ENCODE measurements around the gene RHOV.
A peak's percentile ranks its signal among the peaks of the same experiment; 100 is the strongest.

RHOV gene

DNA sequence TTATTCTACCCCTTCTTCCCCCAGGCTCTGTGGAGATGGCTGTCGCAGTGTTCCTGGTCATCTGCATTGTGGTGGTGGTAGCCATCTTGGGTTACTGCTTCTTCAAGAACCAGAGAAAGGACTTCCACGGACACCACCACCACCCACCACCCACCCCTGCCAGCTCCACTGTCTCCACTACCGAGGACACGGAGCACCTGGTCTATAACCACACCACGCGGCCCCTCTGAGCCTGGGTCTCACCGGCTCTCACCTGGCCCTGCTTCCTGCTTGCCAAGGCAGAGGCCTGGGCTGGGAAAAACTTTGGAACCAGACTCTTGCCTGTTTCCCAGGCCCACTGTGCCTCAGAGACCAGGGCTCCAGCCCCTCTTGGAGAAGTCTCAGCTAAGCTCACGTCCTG lies 17.3 kb downstream of the RHOV start:
- Histone ChIP-seq H3F3A (ENCODE audit: low read depth) (no peaks in the 10 kb centered on the region), H2AFZ (ENCODE audit: low read length) (peak overlapping the region; percentile 96; the same call in 1 of the 2 replicates), H3K9me3 (ENCODE audit: insufficient read depth, low read depth, low read length) (no peaks in the 10 kb centered on the region), H4K20me1 (ENCODE audit: insufficient read depth, low read length, poor library complexity, severe bottlenecking) (no peaks in the 10 kb centered on the region), H3K4me2 (ENCODE audit: low read depth, low read length, poor library complexity, severe bottlenecking) (no peak overlapping the region), H3K9me2 (replicated peaks; ENCODE audit: low read depth, low read length) (no peaks in the 10 kb centered on the region), H3K9ac (ENCODE audit: low read depth, low read length, poor library complexity, severe bottlenecking) (no peak overlapping the region), H3K27me3 (ENCODE audit: insufficient read depth, low read length, poor library complexity, severe bottlenecking) (no peaks in the 10 kb centered on the region), H3K36me3 (ENCODE audit: insufficient read depth, low read length) (no peaks in the 10 kb centered on the region), H3K4me3 (ENCODE audit: low read length, poor library complexity, severe bottlenecking) (no peak overlapping the region), H3K79me2 (ENCODE audit: insufficient read depth, low read length) (no peaks in the 10 kb centered on the region), H3K4me1 (ENCODE audit: insufficient read depth, low read length, poor library complexity, severe bottlenecking) (no peaks in the 10 kb centered on the region)
- TF ChIP-seq, protein P1, sequence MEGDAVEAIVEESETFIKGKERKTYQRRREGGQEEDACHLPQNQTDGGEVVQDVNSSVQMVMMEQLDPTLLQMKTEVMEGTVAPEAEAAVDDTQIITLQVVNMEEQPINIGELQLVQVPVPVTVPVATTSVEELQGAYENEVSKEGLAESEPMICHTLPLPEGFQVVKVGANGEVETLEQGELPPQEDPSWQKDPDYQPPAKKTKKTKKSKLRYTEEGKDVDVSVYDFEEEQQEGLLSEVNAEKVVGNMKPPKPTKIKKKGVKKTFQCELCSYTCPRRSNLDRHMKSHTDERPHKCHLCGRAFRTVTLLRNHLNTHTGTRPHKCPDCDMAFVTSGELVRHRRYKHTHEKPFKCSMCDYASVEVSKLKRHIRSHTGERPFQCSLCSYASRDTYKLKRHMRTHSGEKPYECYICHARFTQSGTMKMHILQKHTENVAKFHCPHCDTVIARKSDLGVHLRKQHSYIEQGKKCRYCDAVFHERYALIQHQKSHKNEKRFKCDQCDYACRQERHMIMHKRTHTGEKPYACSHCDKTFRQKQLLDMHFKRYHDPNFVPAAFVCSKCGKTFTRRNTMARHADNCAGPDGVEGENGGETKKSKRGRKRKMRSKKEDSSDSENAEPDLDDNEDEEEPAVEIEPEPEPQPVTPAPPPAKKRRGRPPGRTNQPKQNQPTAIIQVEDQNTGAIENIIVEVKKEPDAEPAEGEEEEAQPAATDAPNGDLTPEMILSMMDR (conservative IDR thresholded peaks at IDR 0.05; ENCODE audit: low read length), result no peak
- no peak for TF ChIP-seq EZH2phosphoT487 (IDR thresholded peaks at IDR 0.05; ENCODE audit: borderline replicate concordance)

DNA sequence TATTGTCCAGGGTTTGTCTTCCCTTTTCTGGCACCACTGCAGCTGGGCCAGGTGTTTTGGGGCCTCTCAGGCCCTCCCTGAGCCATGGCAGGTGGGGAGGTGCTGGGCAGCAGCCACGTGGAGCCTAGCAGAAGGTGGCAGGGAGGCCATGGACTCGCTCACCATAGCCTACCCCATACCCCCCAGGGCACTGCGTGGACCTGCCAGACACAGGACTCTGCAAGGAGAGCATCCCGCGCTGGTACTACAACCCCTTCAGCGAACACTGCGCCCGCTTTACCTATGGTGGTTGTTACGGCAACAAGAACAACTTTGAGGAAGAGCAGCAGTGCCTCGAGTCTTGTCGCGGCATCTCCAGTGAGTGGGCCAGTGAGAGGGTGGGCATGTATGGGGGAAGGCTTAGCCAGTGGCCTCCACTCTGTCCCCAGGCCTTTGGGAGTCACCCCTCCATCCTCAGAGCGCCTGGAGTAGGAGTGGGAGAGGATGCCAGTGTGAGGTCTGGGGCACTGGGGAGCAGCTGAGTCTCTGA lies 18.3 kb downstream of the RHOV start:
- no peak for TF ChIP-seq EZH2phosphoT487 (IDR thresholded peaks at IDR 0.05; ENCODE audit: borderline replicate concordance)
- TF ChIP-seq, protein P1 (conservative IDR thresholded peaks at IDR 0.05; ENCODE audit: low read length), result no peak

DNA sequence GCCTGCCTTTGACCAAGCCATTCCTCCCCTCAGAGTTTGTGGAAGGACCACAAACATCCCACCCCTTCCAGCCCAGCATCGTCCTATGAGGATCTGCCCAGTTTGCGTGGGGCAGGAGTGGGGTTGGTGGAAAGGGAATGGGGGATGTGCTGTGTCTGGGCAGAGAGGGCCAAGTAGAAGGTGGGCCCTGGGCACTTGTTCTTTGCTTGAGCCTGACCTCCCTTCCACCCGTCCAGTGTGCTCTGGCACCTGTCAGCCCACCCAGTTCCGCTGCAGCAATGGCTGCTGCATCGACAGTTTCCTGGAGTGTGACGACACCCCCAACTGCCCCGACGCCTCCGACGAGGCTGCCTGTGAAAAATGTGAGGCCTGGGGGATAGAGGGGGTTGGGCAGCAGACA lies 19.9 kb downstream of the RHOV start:
- no peak overlapping the region for H3K9ac ChIP-seq (ENCODE audit: low read depth, low read length, poor library complexity, severe bottlenecking)
- H3K9me2 ChIP-seq (replicated peaks; ENCODE audit: low read depth, low read length), result no peaks in the 10 kb centered on the region
- no peak overlapping the region for H3K4me3 ChIP-seq (ENCODE audit: low read length, poor library complexity, severe bottlenecking)
- H4K20me1 ChIP-seq (ENCODE audit: insufficient read depth, low read length, poor library complexity, severe bottlenecking), result no peaks in the 10 kb centered on the region
- no peak overlapping the region for H2AFZ ChIP-seq (ENCODE audit: low read length)
- H3K4me2 ChIP-seq (ENCODE audit: low read depth, low read length, poor library complexity, severe bottlenecking), result no peak overlapping the region
- H3K9me3 ChIP-seq (ENCODE audit: insufficient read depth, low read depth, low read length), result no peaks in the 10 kb centered on the region
- H3K79me2 ChIP-seq (ENCODE audit: insufficient read depth, low read length), result no peaks in the 10 kb centered on the region
- H3K36me3 ChIP-seq (ENCODE audit: insufficient read depth, low read length), result no peaks in the 10 kb centered on the region
- no peaks in the 10 kb centered on the region for H3F3A ChIP-seq (ENCODE audit: low read depth)
- H3K4me1 ChIP-seq (ENCODE audit: insufficient read depth, low read length, poor library complexity, severe bottlenecking), result no peaks in the 10 kb centered on the region
- TF ChIP-seq, protein P1 (conservative IDR thresholded peaks at IDR 0.05; ENCODE audit: low read length), result no peak
- TF ChIP-seq EZH2phosphoT487 (IDR thresholded peaks at IDR 0.05; ENCODE audit: borderline replicate concordance), result no peak
- no peaks in the 10 kb centered on the region for H3K27me3 ChIP-seq (ENCODE audit: insufficient read depth, low read length, poor library complexity, severe bottlenecking)

More for the DNA sequence above, 18.3 kb downstream of the RHOV start:
- Histone ChIP-seq H3K4me2 (ENCODE audit: low read depth, low read length, poor library complexity, severe bottlenecking) (no peak overlapping the region), H3K9me2 (replicated peaks; ENCODE audit: low read depth, low read length) (no peaks in the 10 kb centered on the region), H3K4me1 (ENCODE audit: insufficient read depth, low read length, poor library complexity, severe bottlenecking) (no peaks in the 10 kb centered on the region), H3K9ac (ENCODE audit: low read depth, low read length, poor library complexity, severe bottlenecking) (no peak overlapping the region), H3K27me3 (ENCODE audit: insufficient read depth, low read length, poor library complexity, severe bottlenecking) (no peaks in the 10 kb centered on the region), H2AFZ (ENCODE audit: low read length) (no peak overlapping the region), H3K79me2 (ENCODE audit: insufficient read depth, low read length) (no peaks in the 10 kb centered on the region), H3K4me3 (ENCODE audit: low read length, poor library complexity, severe bottlenecking) (no peak overlapping the region), H4K20me1 (ENCODE audit: insufficient read depth, low read length, poor library complexity, severe bottlenecking) (no peaks in the 10 kb centered on the region), H3K9me3 (ENCODE audit: insufficient read depth, low read depth, low read length) (no peaks in the 10 kb centered on the region), H3K36me3 (ENCODE audit: insufficient read depth, low read length) (no peaks in the 10 kb centered on the region), H3F3A (ENCODE audit: low read depth) (no peaks in the 10 kb centered on the region)
